HuH-7.5 (cell line): ENCODE measurements around the gene LFNG.

ENCODE experiments used
- DNase-seq: peaks from one replicate; pipeline ENCODE4 v3.0.0; 2011; ENCODE audit warnings: low spot score

LFNG gene, protein sequence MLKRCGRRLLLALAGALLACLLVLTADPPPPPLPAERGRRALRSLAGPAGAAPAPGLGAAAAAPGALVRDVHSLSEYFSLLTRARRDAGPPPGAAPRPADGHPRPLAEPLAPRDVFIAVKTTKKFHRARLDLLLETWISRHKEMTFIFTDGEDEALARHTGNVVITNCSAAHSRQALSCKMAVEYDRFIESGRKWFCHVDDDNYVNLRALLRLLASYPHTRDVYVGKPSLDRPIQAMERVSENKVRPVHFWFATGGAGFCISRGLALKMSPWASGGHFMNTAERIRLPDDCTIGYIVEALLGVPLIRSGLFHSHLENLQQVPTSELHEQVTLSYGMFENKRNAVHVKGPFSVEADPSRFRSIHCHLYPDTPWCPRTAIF

DNA sequence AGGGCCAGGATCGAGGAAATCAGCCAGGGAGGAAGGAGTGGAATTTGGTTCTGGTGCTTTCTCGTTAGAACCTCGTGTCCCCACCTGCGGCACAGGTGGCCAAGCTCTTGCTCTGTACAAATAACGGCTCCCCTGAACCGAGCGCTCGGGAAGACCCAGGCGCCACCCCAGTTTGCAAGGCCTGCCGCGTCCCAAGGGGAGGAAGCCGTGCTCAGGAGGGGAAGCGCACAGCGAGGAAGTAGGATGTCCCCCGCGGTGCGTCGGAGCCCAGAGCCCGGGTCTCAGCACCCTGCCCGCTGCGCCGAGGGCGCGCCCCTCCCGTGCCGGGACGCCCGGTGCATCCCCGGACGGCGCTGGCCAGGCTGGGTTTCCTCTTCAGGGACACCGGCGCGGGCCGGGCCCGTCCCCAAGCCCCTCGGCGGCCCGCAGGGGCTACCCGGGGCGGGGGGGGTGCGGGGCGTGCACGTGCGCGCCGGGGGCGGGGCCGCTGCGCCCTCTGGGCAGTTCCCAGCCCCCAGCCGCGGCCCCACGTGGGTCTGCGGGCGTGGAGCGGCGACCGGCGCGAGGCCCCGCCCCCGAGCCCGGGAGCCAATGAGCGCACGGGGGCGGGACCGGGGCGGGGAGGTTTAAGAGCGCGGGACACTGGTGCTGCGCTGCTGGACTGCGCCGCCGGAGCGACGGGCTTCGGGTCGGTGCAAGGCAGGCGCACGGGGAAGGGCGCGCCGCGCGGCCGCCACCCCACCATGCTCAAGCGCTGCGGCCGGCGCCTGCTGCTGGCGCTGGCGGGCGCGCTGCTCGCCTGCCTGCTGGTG, at the start of gene LFNG:
LFNG (plus strand) TSS at position 656 of the 812 bp plus-strand sequence; CDS start at position 744, 88 bp downstream.
- peak; percentile 100 for DNase-seq

GRCh38 chr7:2470204-2471021, 49.2 kb upstream of the LFNG start:
- DNase-seq = no peak

DNA sequence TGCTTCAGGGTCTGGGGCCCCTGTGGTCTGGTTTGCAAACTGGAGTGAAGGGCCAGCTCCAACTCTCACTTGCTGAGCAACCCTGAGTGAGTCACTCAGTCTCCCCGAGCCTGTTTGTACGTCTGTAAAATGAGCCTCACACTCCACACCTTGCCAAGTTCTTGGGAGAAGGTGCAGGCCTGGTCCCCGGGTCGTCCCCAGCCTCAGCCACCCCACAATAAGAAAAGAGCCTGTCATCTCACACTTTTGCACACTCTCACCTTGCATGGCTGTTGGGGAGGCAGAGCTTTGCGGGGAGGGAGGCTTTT, 48.6 kb upstream of the LFNG start:
- DNase-seq = no peak

DNA sequence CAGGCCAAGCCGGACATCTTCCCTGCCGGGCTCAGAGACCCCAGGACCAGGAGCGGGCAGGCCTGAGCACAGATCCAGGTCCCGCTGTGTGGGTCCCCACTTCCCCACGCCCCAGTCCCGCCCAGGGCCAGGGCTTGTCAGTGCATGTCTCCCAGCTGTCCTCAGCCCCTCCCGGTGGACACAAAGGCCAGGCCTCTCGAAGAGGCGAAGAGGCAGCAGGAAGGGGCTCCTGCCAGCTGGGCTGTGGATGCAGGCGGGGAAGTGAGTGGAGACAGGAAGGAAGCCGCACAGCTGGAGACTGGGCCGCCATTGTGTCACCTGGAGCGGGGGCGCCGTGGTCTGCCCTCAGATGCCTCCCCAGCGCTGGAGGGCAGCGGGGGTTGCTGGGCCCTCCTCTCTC, 48.2 kb upstream of the LFNG start:
- no peak for DNase-seq

GRCh38 chr7:2472739-2473138, 46.8 kb upstream of the LFNG start:
- DNase-seq = no peak

- DNase-seq = no peak
Measured at GRCh38 chr7:2473496-2474180, 45.9 kb upstream of the LFNG start.

DNA sequence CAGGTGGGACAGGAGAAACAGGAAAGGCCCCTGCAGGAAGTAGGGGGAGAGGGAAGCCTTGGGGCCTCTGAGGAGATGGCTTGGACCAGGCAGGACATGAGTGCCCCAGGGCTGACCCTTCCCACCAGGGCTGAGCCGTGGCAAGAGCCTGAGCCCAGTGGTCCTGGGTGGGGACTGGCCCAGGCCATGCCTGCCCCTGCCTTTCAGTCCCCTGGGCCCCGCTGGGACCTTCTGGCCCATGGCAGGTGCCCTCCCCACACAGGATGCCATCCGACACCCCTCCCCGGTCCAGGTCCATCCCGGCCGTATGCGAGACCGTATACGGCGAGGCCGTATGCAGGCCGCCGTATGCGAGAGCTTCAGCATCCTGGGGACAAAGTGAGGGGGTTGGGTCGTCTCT, 45.4 kb upstream of the LFNG start:
- no peak for DNase-seq

DNA sequence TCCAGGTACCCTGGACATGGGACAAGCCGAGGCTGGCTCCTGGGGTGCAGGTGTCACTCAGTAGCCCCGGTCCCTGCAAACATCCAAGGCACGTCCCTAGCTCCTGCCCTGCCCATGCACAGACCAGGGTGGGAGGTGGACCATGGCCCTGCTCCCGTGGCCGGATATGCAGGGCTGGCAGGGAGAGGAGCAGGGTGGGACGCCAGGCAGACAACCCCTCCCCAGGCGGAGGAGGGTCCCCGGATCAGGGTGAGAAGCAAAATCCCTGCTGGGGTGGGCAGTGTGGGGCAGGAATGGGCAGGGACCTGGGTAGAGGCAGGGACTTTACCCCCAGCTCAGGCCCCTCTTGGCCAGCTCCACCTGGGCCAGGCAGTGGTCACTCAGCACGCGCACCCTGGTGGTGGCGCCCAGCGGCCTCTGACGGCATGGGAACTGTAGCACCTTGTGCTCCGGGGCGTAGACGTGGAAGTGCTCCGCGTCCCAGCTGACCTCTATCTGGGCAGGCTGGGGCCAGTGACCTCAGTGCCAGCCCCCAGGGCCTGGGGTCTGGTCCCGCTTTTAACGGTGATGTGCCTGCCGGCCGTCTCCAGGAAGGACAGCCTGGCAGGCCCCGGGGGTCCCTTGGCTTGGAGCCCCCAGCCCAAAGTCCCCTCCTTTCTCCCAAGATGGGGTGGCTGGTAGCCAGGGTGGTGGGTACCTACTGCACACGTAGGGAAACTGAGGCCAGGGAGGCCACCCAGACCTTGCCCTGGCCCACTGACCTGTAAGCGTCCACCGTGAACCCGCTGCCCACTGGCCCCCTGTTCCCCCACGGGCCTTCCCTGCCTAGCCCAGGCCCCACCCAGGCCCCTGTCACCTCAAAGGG, 44.5 kb upstream of the LFNG start:
- DNase-seq = peak; percentile 72

- no peak for DNase-seq
Measured at GRCh38 chr7:2475678-2476015, 43.9 kb upstream of the LFNG start.

DNA sequence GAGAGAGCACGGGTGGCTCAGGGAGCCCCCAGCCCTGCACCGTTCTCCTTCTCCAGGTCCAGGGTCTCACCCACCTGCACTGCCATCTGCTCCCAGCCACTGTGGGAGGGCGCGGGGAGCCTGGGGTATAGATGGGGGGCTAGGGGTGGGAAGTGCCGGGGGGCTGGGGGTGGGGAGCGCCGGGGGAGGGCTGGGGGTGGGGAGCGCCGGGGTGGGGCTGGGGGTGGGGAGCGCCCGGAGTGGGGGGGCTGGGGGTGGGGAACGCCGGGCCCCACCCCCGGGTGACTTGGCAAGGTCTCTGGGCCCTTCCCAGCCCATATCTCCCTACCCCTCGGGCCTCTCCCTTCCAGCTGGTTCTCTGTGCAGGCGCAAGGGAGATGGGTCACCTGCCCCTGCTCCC, 43.3 kb upstream of the LFNG start, which contains the start of gene GRIFIN:
GRIFIN (minus strand) TSS at position 101 of the 400 bp plus-strand sequence; CDS start at position 86, 15 bp downstream.
- DNase-seq = no peak

DNA sequence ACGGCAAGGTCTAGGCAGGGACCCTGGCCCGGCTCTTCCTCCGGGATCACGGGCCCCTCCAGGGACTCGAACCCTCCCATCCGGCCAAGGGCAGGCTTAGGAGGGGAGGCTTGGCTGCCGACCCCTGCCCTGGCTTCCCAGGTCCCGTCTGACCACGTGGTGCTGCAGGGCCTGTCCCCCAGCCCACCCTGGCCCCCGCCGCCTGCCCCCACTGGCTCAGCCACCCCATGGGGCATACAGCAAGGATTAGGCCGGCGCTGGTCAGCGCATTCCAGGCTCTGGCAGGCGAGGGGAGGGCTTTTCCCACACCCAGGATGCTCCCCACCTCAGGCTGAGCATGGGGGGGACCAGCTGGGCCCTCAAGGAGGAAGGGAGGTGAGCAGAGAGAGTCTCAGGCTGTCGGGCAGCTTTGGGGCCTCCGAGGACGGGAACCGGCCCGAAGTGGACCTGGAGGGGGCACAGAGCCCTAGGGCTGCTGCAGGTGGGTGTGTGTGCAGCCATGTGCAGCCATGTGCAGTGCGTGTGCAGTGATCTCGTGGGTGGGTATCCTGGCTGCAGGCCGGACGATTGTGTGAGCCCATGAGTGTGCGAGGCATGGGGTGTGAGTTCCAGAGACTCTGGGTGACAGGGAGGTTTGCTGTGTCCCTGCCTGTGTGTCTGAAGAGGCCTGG, 42.7 kb upstream of the LFNG start:
- DNase-seq = no peak

DNA sequence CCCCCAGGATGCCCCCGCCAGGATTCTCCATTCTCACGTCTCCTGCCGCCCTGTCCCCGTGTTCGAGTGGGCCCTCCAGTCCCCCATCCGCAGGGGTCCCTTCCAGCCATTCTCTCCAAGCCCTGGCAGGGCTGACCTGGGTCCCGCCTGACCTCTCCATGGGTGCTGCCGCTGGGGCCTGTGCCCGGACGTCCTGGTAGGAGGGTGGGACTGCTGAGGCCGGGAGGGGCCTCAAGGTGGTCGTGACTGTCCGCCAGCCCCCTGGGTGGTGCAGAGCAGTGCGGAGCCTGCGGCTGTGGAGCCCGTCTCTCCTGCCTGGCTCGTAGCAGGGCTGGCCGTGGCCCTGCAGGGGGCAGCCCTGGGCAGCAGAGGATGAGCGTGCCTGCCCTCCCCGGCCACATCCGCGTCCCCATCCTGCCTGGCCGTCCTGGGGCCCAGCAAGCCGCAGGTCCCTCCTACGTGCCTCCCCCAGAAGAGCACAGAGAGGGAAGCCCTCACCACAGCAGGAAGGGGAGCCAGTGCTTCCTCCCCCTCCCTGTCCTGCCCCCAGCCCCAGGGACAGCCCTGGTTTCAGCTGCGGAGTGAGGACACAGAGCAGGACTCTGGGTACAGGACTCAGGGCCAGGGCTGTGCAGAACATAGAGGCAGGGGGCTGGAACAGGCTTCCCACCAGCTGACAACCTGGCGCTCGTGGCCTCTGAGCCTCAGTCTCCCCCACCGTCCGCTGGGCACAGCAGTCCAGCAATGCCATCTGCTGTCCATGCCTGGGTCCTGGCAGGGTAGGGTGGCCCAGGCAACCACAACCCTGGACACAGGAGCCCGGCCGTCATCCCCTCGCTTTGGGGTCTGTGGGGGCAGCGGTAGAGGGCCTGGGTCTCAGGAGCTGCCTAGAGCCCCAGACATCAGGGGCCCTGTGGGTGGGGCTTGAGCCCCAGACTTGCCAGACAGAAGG, 41.9 kb upstream of the LFNG start:
- peak; percentile 98 for DNase-seq

DNA sequence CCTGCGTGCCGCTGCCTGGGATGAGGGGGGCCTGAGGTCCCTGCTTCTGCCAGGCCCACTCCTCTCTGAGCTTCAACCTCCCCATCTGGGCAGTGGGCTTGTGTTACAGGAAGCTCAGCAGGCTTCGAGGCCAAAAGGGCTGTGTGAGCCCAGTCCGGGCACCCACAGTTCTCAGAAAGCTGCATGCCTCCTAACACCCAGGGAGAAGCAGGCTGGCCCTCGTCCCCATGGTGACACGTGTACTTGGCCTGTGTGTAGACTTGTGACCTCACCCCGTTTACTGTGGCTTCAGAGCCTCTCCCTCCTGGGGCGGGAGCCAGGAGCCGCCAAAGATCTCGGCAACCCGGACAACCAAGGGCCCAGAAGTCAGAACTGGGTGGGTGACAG, 41.2 kb upstream of the LFNG start:
- DNase-seq = no peak

DNA sequence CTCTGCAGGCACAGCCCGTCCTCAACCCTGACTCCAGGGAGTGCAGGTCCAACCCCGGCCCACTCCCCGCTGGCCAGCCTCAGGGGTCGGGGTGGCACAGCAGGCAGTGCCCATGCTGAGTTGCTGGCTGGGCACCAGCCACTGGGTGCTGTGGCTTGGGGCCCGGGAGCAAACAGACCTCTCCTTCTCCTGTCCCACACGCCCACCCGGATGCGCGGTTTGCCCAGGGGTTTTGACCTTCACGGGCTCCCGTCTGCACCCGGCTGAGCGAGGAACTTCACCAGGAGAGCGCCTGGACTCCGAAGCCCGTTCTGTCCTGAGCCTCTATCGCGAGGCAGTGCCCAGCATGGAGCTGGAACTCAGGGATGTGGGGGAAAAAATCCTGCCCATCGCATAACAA, 40.8 kb upstream of the LFNG start:
- no peak for DNase-seq

GRCh38 chr7:2479276-2480069, 40.1 kb upstream of the LFNG start:
- no peak for DNase-seq

- DNase-seq = no peak
Measured at GRCh38 chr7:2480070-2480408, 39.5 kb upstream of the LFNG start.

GRCh38 chr7:2481195-2481594, 38.4 kb upstream of the LFNG start:
- DNase-seq = no peak

- DNase-seq = no peak
Measured at GRCh38 chr7:2482725-2483451, 36.7 kb upstream of the LFNG start.
